GM19395 (cell line): Measurements from ENCODE around the gene LIN54.

ENCODE experiments used
- ATAC-seq: cut with Tn5 transposase; IDR thresholded peaks from one replicate; pipeline ENCODE4 v1.9.1; 2021; ENCODE audit warnings: mild to moderate bottlenecking, moderate library complexity; ENCODE audit not compliant: unreplicated experiment

Gene LIN54

GRCh38 chr4:82896755-82897154, 113.9 kb downstream of the LIN54 start:
- ATAC-seq, result no peak

GRCh38 chr4:82893942-82894341, 116.7 kb downstream of the LIN54 start:
- ATAC-seq, result no peak

GRCh38 chr4:82892467-82892802, 118.2 kb downstream of the LIN54 start:
- no peak for ATAC-seq

- ATAC-seq, result peak; percentile 7
These were observed 118.7 kb downstream of the LIN54 start for GRCh38 chr4:82891707-82892466.

- ATAC-seq, result peak; percentile 85
These were observed 119.5 kb downstream of the LIN54 start, which contains the start of gene SEC31A for GRCh38 chr4:82890901-82891706. TSS of gene SEC31A (minus strand) at chr4:82891153. CDS start at chr4:82881936, 9,217 bp downstream.

- peak; percentile 4 for ATAC-seq
These were observed 120.1 kb downstream of the LIN54 start for GRCh38 chr4:82890528-82890900.

GRCh38 chr4:82889287-82889686, 121.3 kb downstream of the LIN54 start:
- no peak for ATAC-seq

GRCh38 chr4:82886147-82886942, 124.3 kb downstream of the LIN54 start:
- no peak for ATAC-seq

GRCh38 chr4:82885410-82885809, 125.2 kb downstream of the LIN54 start:
- no peak for ATAC-seq
